AG04450 (cell line): ENCODE results near the gene XXYLT1. TPM values are rescaled to one million over a fixed set of nuclear protein-coding genes. Genes with fewer than 3 reads are reported as not detected.

Experiments
- CTCF ChIA-PET: fragments of 300-600, 350-600 bp; formaldehyde crosslinking; extraction: SDS; loops from one replicate; lab custom pipeline; 2022; ENCODE audit warnings: antibody characterized with exemption, inconsistent platforms; lab: Charles Lee
- POLR2A ChIA-PET: fragments of 350-600 bp; formaldehyde crosslinking; extraction: SDS; loops from one replicate; lab custom pipeline; 2021; ENCODE audit warnings: antibody characterized with exemption, inconsistent platforms; lab: Yijun Ruan, JAX
- DNase-seq: peaks from one replicate; pipeline ENCODE4 v3.0.0-alpha.2; 2011; ENCODE audit warnings: low read depth, low spot score
- H3K27ac ChIP-seq: one replicate; pipeline ENCODE4 v1.5.1; 2012; ENCODE audit warnings: low read depth, low read length, control low read depth
- H3K27me3 ChIP-seq: one replicate; pipeline ENCODE4 v1.6.0; 2012; ENCODE audit warnings: low read length; ENCODE audit not compliant: control insufficient read depth, insufficient read depth
- H3K4me3 ChIP-seq: 2 replicates; pipeline ENCODE4 v1.5.1; 2011; ENCODE audit warnings: mild to moderate bottlenecking, low read depth, low read length, control low read depth
- H3K9me3 ChIP-seq: 2 replicates; pipeline ENCODE4 v1.5.1; 2012; ENCODE audit warnings: low read length; ENCODE audit not compliant: control insufficient read depth, insufficient read depth
- polyA plus RNA-seq: library from polyadenylated mRNA; depleted of rRNA; stranded (reverse); fragments of >200 nt; gene quantifications from 2 replicates; pipeline ENCODE4 v1.2.3, GENCODE V29; 2011
- TF ChIP-seq, protein P1 (sequence below): IDR thresholded peaks from 2 replicates; pipeline ENCODE4 v1.5.1; 2011; ENCODE audit warnings: low read depth, low read length, control low read depth, inconsistent platforms

Gene XXYLT1
- polyA plus RNA-seq, 1 experiment = 16.5 TPM

DNA sequence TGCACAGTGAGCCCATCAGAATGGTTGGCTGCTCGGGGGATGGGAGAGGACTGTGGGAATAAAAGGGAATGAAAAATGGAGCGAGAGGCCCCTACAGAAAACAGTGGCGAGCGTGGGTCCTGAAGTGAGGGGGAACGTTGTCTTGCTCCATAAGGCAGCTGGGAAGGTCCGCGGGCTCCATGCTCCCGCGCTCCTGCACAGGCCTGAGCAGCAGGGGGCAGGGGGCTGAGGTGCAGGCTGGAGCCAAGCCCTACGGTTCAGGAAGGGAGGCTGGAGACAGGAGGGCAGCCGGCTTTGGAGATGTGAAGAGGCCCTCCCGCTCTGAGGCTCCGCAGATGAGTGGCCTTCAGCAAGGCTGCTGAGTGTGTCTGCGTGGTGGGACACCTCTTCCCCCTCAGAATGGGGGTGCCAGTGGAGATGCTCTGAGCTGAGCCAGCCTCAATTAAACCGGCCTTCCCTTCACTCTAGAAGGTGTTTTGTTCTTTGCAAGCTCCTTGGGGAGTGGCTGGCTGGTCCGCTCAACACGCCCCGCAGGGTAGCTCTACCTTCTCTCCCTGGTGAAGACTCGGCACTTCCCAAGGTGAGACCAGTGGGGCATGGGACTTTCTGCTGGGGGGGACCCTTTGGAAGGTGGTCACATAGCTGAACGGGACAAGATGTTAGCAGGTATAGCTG is 208.0 kb downstream of the XXYLT1 start:
- ChIA-PET POLR2A (no interaction called here), CTCF (no interaction called here)
- Histone ChIP-seq H3K9me3 (no peaks in the 10 kb centered on the region; the same call in 1 of the 2 replicates), H3K27ac (no peak overlapping the region), H3K27me3 (peaks cover 16% of the 10 kb centered on the region), H3K4me3 (no peak overlapping the region)
- DNase-seq = no peak
- TF ChIP-seq, protein P1, sequence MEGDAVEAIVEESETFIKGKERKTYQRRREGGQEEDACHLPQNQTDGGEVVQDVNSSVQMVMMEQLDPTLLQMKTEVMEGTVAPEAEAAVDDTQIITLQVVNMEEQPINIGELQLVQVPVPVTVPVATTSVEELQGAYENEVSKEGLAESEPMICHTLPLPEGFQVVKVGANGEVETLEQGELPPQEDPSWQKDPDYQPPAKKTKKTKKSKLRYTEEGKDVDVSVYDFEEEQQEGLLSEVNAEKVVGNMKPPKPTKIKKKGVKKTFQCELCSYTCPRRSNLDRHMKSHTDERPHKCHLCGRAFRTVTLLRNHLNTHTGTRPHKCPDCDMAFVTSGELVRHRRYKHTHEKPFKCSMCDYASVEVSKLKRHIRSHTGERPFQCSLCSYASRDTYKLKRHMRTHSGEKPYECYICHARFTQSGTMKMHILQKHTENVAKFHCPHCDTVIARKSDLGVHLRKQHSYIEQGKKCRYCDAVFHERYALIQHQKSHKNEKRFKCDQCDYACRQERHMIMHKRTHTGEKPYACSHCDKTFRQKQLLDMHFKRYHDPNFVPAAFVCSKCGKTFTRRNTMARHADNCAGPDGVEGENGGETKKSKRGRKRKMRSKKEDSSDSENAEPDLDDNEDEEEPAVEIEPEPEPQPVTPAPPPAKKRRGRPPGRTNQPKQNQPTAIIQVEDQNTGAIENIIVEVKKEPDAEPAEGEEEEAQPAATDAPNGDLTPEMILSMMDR = no peak

DNA sequence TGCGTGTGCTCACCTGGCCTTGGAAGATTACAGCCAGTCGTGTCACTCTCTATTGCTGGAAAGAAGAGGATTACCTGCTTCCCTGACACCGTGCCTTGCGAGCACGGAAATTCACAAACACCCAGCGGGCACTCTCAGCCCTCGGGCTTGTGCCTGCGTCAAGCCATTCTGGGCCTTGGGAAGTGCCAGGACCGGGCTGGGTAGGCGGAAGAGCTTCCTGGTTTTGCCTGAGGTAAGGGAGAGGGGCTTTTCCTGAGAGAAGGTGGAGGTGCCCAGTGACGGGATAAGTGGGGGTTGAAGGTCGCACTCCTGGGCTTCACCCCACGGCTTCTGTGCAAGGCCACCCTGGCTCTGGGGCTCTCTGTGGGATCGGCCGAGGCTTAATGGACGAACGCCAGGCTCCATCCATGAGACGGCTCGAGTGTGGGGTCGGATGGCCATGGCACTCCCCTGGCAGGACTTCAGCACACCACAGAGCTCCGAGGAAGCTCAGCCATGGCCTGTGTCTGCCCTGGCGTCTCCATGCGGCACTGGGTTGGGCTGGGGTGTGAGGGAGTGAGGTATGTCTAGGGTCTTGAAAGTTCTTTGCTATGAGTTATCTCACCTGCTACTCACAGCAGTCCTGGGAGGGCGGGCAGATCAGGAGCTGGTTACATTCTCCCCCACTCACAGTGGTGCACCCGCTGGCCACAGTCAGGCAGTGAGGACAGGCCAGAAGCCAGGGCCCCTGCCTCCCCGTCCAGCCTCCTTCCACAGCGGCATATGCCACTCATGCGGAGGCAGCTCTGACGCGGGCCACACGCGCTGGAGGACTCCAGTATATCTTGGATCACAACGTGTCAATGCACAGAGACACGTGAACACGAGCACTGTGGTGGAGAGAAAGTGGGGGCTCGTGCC is 209.0 kb downstream of the XXYLT1 start:
- TF ChIP-seq, protein P1 = no peak
- peaks cover 25% of the 10 kb centered on the region for H3K27me3 ChIP-seq
- POLR2A ChIA-PET = no interaction called here

DNA sequence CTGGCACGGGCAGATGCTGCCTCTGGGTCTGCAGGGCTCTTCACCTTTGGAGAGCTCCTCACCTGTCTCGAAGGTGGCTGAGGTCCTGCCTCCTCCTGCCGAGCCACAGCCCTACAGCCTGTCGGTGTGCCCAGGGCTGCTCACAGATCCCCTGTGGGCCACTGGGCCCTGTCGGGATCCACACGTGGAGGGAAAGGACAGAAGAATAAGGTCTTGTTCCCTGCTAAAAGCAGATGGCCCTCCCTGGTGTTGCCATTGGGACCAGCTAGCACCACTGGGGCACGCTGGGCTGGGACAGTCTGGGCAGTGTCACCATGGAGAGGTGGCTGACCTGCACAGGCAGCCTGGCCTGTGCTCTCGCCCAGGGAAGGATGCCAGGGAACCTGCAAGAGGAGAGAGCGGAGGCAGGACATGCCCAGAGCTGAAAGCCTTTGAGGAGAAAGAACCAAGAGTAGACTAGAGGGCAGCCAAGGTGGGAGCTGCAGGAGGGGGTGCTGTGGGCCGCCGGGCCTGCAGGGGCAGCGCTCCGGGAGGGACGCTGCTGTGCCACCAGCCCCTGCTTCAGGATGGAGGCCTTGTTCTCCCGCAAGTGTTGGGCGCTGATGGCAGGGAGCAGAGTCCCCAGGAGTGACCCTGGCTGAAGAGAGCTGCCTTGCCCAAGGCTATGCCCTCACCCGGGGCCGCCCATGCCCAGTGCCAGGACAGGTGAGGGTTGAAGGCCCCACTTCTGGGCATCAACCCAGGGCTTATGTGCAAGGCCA is 210.2 kb downstream of the XXYLT1 start:
- POLR2A ChIA-PET = no interaction called here
- CTCF ChIA-PET = no interaction called here
- Histone ChIP-seq H3K27me3 (peaks cover 26% of the 10 kb centered on the region), H3K4me3 (no peak overlapping the region), H3K27ac (no peak overlapping the region), H3K9me3 (no peaks in the 10 kb centered on the region; the same call in 1 of the 2 replicates)
- no peak for DNase-seq
- TF ChIP-seq, protein P1 = no peak

More for the DNA sequence above, 209.0 kb downstream of the XXYLT1 start:
- H3K9me3 ChIP-seq = no peaks in the 10 kb centered on the region; the same call in 1 of the 2 replicates
- CTCF ChIA-PET = no interaction called here
- no peak overlapping the region for H3K27ac ChIP-seq
- no peak for DNase-seq
- no peak overlapping the region for H3K4me3 ChIP-seq

DNA sequence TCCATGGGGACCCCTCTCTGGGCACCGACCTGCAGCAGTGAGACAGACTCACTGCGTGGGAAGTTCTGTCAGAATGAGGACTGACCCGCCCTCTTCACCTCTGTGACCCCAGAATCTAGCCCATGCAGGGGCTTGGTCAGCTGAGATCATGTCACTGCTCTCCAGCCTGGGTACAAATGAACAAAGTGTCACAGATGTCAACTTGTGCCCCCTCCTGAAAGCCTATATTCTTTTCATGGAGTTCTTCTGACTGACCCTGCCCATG is 210.8 kb downstream of the XXYLT1 start:
- ChIA-PET POLR2A (no interaction called here), CTCF (no interaction called here)
- Histone ChIP-seq H3K27me3 (peaks cover 26% of the 10 kb centered on the region), H3K27ac (no peak overlapping the region), H3K9me3 (no peaks in the 10 kb centered on the region; the same call in 1 of the 2 replicates), H3K4me3 (no peak overlapping the region)
- TF ChIP-seq, protein P1 = no peak
- no peak for DNase-seq
